Naive thymus-derived CD4-positive, alpha-beta T cell (primary cell): Measurements from ENCODE around the gene SLC38A1. TPM values are rescaled to one million over a fixed set of nuclear protein-coding genes. Genes with fewer than 3 reads are reported as not detected.

Source experiments
- ATAC-seq: fragments of 150-1000 bp; cut with Tn5 transposase; 2 replicates; pipeline ENCODE4 v1.10.0; 2021; ENCODE audit warnings: mild to moderate bottlenecking, moderate library complexity
- CTCF ChIA-PET: fragments of 350-600 bp; sonication (Branson Sonifier 250); formaldehyde crosslinking; loops from one replicate; lab custom pipeline; 2021; ENCODE audit warnings: antibody characterized with exemption; lab: Charles Lee
- POLR2A ChIA-PET: fragments of 350-600 bp; sonication (Branson Sonifier 250); formaldehyde crosslinking; loops from one replicate; lab custom pipeline; 2021; ENCODE audit warnings: antibody characterized with exemption, inconsistent platforms; lab: Charles Lee
- DNase-seq, 9 donors: peaks; one replicate each; pipeline versions ENCODE4 v3.0.0 to v3.0.0-alpha.2; 2020 to 2022; ENCODE audit warnings: mixed read lengths in 1 of 9
- H3K27ac ChIP-seq: one replicate; pipeline ENCODE4 v1.7.0; 2013; ENCODE audit warnings: mild to moderate bottlenecking, low read depth, low read length, moderate library complexity
- H3K27me3 ChIP-seq, 2 donors: one replicate each; pipeline ENCODE4 v1.7.0; 2013; ENCODE audit warnings: low read length in 2 of 2, mild to moderate bottlenecking in 2 of 2, moderate library complexity in 2 of 2; ENCODE audit not compliant: control insufficient read depth in 2 of 2, insufficient read depth in 2 of 2
- H3K36me3 ChIP-seq, 3 experiments: 1 replicate in 2 of 3; 2 replicates in 1 of 3; pipeline ENCODE4 v1.7.0; 2013; ENCODE audit warnings: low read length in 3 of 3, mild to moderate bottlenecking in 3 of 3, moderate library complexity in 1 of 3; ENCODE audit not compliant: insufficient read depth in 3 of 3, control insufficient read depth in 2 of 3
- H3K4me1 ChIP-seq, 2 donors: one replicate each; pipeline ENCODE4 v1.7.0; 2013; ENCODE audit warnings: low read length in 2 of 2, mild to moderate bottlenecking in 2 of 2, moderate library complexity in 1 of 2; ENCODE audit not compliant: control insufficient read depth in 2 of 2, insufficient read depth in 2 of 2
- H3K4me3 ChIP-seq: 2 replicates; pipeline ENCODE4 v1.7.0; 2013; ENCODE audit warnings: mild to moderate bottlenecking, low read length
- H3K9me3 ChIP-seq, 3 experiments: 1 replicate in 2 of 3; 2 replicates in 1 of 3; pipeline ENCODE4 v1.7.0; 2013; ENCODE audit warnings: low read length in 3 of 3; ENCODE audit not compliant: control insufficient read depth in 2 of 3
- H3K27ac Mint-ChIP-seq, 9 donors: one replicate each; pipeline ENCODE4 v1.8.0; 2020 to 2022; ENCODE audit warnings: mixed read lengths in 9 of 9, mild to moderate bottlenecking in 8 of 9, moderate library complexity in 5 of 9, inconsistent platforms in 2 of 9
- H3K27me3 Mint-ChIP-seq, 5 donors: one replicate each; pipeline ENCODE4 v1.8.0; 2021 to 2022; ENCODE audit warnings: mixed read lengths in 5 of 5, mild to moderate bottlenecking in 1 of 5
- H3K36me3 Mint-ChIP-seq, 5 donors: one replicate each; pipeline ENCODE4 v1.8.0; 2020 to 2022; ENCODE audit warnings: mixed read lengths in 5 of 5, mild to moderate bottlenecking in 3 of 5, inconsistent platforms in 1 of 5
- H3K4me1 Mint-ChIP-seq, 7 donors: one replicate each; pipeline ENCODE4 v1.8.0; 2020 to 2022; ENCODE audit warnings: mixed read lengths in 7 of 7, mild to moderate bottlenecking in 3 of 7, inconsistent platforms in 1 of 7
- H3K4me3 Mint-ChIP-seq, 10 donors: one replicate each; pipeline ENCODE4 v1.8.0; 2020 to 2022; ENCODE audit warnings: mild to moderate bottlenecking in 10 of 10, mixed read lengths in 10 of 10, moderate library complexity in 6 of 10, inconsistent platforms in 2 of 10
- H3K9me3 Mint-ChIP-seq, 11 donors: one replicate each; pipeline ENCODE4 v1.8.0; 2020 to 2022; ENCODE audit warnings: mixed read lengths in 11 of 11, mild to moderate bottlenecking in 4 of 11, inconsistent platforms in 1 of 11, moderate library complexity in 1 of 11
- intact Hi-C, 2 donors: fragments of 100-400 bp; cut with micrococcal nuclease; formaldehyde crosslinking; loops; one replicate each; pipeline ENCODE4 v1.15.1; 2023
- polyA plus RNA-seq, 2 donors: library from polyadenylated mRNA; unstranded; fragments of 300-500 nt; fragmentation: Illumina TruSeq; gene quantifications; one replicate each; pipeline ENCODE4 v1.2.3, GENCODE V29; 2021
- total RNA-seq, 6 experiments: library from RNA in 5 of 6; stranded (reverse) in 5 of 6; gene quantifications; 1 replicate in 5 of 6; 2 replicates in 1 of 6; pipeline ENCODE4 v1.2.3 and lab custom pipeline; 2021 to 2026

The SLC38A1 gene
- total and polyA plus RNA-seq, 7 experiments from 2014 or later = 172 to 283 (median 249) TPM

DNA sequence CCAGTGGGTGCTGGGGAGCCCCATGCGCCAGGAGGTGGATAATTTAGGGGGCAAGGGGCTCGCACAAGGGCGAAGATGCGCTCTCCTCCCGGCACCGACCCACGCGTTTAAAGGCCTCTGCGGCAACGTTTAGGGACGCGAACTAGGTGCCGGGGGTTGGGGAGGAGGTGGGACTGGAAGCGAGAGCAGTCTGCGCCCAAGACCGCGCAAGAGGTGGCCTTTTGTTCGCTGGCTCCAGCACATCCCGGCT is 1.3 kb downstream of the SLC38A1 start:
- peak overlapping the region; percentile 93 for H3K4me3 ChIP-seq
- ChIA-PET CTCF (no interaction called here), POLR2A (interaction anchor here (1.9 to 6.6 kb wide), 6 partner anchors 14 to 948 kb away, joined by 5 to 303 read pairs (median 60); no protein-coding TSS in a partner anchor)
- no peak overlapping the region for H3K27ac Mint-ChIP-seq
- no peaks in the 10 kb centered on the region for H3K27me3 ChIP-seq
- peak in 2 of 9 donors; percentile 21 to 49 for DNase-seq
- peaks cover 47 to 52% of the 10 kb centered on the region in 2 donors for H3K4me1 ChIP-seq
- peaks cover 16 to 37% (median 26%) of the 10 kb centered on the region in 7 donors for H3K4me1 Mint-ChIP-seq
- peaks cover 0 to 19% (median 5%) of the 10 kb centered on the region in 5 donors for H3K36me3 Mint-ChIP-seq
- H3K9me3 Mint-ChIP-seq = peaks cover 0 to 3% (median 0%) of the 10 kb centered on the region in 11 donors
- H3K27me3 Mint-ChIP-seq = no peaks in the 10 kb centered on the region
- H3K4me3 Mint-ChIP-seq = no peak overlapping the region
- intact Hi-C loops = loop anchor here (1.0 to 10.0 kb wide), 14 partner anchors 9 to 1440 kb away; partner anchors contain the start of genes ANO6 (in 1 of the 2), ARID2 (in 1 of the 2), RPAP3 (in 1 of the 2) and SCAF11 (in 1 of the 2)
- no peaks in the 10 kb centered on the region for H3K9me3 ChIP-seq
- peak overlapping the region; percentile 98 for H3K27ac ChIP-seq
- peaks cover 0 to 26% (median 0%) of the 10 kb centered on the region in 3 experiments for H3K36me3 ChIP-seq
- ATAC-seq = no peak

DNA sequence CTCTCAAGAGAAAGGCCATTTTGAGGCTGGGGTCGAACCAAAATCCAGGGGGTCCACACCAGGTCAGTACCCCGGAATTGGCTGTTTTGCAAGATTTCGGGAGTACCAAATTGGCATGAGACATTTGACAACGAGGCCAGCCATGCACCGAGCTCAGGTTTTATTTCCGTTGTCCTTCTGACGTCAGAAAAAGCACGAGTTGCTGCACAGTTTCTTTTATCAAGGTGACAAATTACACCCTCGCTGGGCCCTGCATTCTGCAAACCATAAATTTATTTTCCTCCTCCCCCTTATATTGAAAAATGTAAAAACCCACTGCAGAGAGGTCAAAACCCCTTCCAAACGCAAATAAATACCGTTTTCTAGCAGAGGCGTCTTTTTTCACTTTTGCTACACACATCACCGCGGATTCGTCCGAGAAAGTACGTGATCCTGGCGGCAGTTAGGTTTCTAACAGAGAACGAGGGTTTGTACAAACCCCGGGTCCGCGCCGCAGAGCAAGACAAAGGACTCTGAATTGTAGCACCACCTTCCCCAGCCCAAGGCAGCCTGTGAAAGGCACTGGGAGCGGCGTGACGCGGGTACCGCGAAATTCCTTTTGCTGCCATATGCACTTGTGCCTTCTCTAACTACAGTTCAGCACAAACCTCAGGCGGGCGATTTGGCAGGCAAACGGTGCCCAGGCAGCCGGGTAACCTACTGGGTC is 1.8 kb downstream of the SLC38A1 start:
- H3K36me3 Mint-ChIP-seq = peaks cover 0 to 18% (median 5%) of the 10 kb centered on the region in 5 donors
- H3K4me1 ChIP-seq = peaks cover 52 to 55% of the 10 kb centered on the region in 2 donors
- H3K4me3 Mint-ChIP-seq = no peak overlapping the region
- POLR2A ChIA-PET = interaction anchor here (0.7 to 1.9 kb wide), 29 partner anchors 10 to 1552 kb away, joined by 3 to 31 read pairs (median 4); partner anchors contain the start of genes ARID2 and RPAP3
- H3K9me3 Mint-ChIP-seq = peaks cover 0 to 3% (median 0%) of the 10 kb centered on the region in 11 donors
- H3K27ac ChIP-seq = peak overlapping the region; percentile 98
- ATAC-seq (peak; percentile 68), DNase-seq (peak; percentile 34 to 88 (median 84))
- H3K4me1 Mint-ChIP-seq = peaks cover 16 to 37% (median 21%) of the 10 kb centered on the region in 7 donors
- no peaks in the 10 kb centered on the region for H3K27me3 Mint-ChIP-seq
- no peak overlapping the region for H3K27ac Mint-ChIP-seq
- peak overlapping the region; percentile 93 for H3K4me3 ChIP-seq
- CTCF ChIA-PET = interaction anchor here (0.6 to 1.6 kb wide), 6 partner anchors 11 to 107 kb away, joined by 3 to 7 read pairs (median 4); no protein-coding TSS in a partner anchor
- no peaks in the 10 kb centered on the region for H3K27me3 ChIP-seq
- intact Hi-C loops = loop anchor here (1.0 to 10.0 kb wide), 14 partner anchors 9 to 1440 kb away; partner anchors contain the start of genes ANO6 (in 1 of the 2), ARID2 (in 1 of the 2), RPAP3 (in 1 of the 2) and SCAF11 (in 1 of the 2)
- no peaks in the 10 kb centered on the region for H3K9me3 ChIP-seq
- H3K36me3 ChIP-seq = peaks cover 0 to 26% (median 0%) of the 10 kb centered on the region in 3 experiments

DNA sequence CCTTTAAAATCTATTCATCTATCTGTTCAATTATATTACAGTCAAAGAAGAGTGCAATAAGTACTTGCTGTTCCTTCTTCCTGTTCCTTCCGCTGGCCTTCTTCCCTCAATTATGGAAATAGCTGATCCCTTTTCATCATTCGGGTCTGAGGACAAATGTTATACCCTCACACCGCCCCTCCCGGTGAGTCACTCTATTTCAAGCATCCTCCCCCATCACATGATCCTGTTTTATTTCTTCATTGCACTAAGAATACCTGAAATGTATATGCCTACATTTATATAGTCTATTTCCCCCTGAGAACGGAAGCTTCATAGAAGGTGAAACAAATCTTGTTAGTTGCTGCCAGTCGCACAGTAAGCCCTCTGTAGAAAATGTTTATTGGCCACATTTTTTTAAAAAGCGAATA is 2.5 kb downstream of the SLC38A1 start:
- no peak overlapping the region for H3K4me3 Mint-ChIP-seq
- Histone ChIP-seq H3K4me1 (peaks cover 58% of the 10 kb centered on the region in 2 donors), H3K27me3 (no peaks in the 10 kb centered on the region), H3K9me3 (no peaks in the 10 kb centered on the region), H3K36me3 (peaks cover 0 to 26% (median 0%) of the 10 kb centered on the region in 3 experiments), H3K27ac (peak overlapping the region; percentile 98), H3K4me3 (peak overlapping the region; percentile 93)
- no peaks in the 10 kb centered on the region for H3K27me3 Mint-ChIP-seq
- intact Hi-C loops = loop anchor here (2.0 to 10.0 kb wide), 10 partner anchors 14 to 1441 kb away; partner anchors contain the start of genes ANO6 (in 1 of the 2), ARID2 (in 1 of the 2) and RPAP3 (in 1 of the 2)
- peaks cover 14 to 34% (median 14%) of the 10 kb centered on the region in 7 donors for H3K4me1 Mint-ChIP-seq
- H3K27ac Mint-ChIP-seq = no peak overlapping the region
- peak in 3 of 9 donors; percentile 53 to 73 (median 55) for DNase-seq
- peaks cover 0 to 19% (median 5%) of the 10 kb centered on the region in 5 donors for H3K36me3 Mint-ChIP-seq
- POLR2A ChIA-PET = interaction anchor here (0.7 to 1.9 kb wide), 30 partner anchors 10 to 1552 kb away, joined by 3 to 31 read pairs (median 4); partner anchors contain the start of genes ARID2 and RPAP3
- peaks cover 0 to 3% (median 0%) of the 10 kb centered on the region in 11 donors for H3K9me3 Mint-ChIP-seq
- CTCF ChIA-PET = interaction anchor here (0.6 to 1.6 kb wide), 6 partner anchors 11 to 106 kb away, joined by 3 to 7 read pairs (median 4); no protein-coding TSS in a partner anchor
- ATAC-seq = peak; percentile 26

DNA sequence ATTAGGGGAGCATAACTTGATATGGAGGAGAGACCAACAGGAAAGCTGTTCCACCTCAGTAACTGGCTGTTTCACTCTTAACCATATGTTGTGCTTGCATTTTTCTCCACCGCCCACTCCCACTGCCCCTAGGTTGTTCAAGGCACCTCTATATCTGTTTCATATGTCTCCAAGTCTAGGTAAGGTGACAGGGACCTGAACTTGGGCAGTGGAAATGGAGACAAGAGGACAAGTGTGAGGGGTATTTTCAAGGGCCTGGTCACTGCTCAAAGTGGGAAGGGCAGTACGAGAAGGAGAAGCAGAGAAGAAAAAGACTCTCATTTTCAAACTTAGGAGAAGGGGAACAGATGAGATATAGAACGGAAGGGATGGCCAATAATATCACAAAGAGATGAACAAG is 3.1 kb downstream of the SLC38A1 start:
- Mint-ChIP-seq H3K27me3 (no peaks in the 10 kb centered on the region), H3K36me3 (peaks cover 0 to 19% (median 5%) of the 10 kb centered on the region in 5 donors), H3K9me3 (peaks cover 0 to 3% (median 0%) of the 10 kb centered on the region in 11 donors), H3K4me3 (no peak overlapping the region), H3K27ac (no peak overlapping the region), H3K4me1 (peaks cover 7 to 28% (median 9%) of the 10 kb centered on the region in 7 donors)
- peak overlapping the region; percentile 98 for H3K27ac ChIP-seq
- H3K9me3 ChIP-seq = no peaks in the 10 kb centered on the region
- peak in 1 of 9 donors; percentile 36 for DNase-seq
- CTCF ChIA-PET = interaction anchor here (1.5 to 1.6 kb wide), 3 partner anchors 10 to 56 kb away, joined by 3 to 7 read pairs (median 4); no protein-coding TSS in a partner anchor
- peaks cover 58 to 61% of the 10 kb centered on the region in 2 donors for H3K4me1 ChIP-seq
- H3K27me3 ChIP-seq = no peaks in the 10 kb centered on the region
- intact Hi-C loops = loop anchor here (2.0 to 10.0 kb wide), 10 partner anchors 13 to 1442 kb away; partner anchors contain the start of genes ANO6 (in 1 of the 2), ARID2 (in 1 of the 2) and RPAP3 (in 1 of the 2)
- peaks cover 0 to 26% (median 0%) of the 10 kb centered on the region in 3 experiments for H3K36me3 ChIP-seq
- POLR2A ChIA-PET = interaction anchor here (0.8 to 6.0 kb wide), 15 partner anchors 9 to 113 kb away, joined by 3 to 31 read pairs (median 5); no protein-coding TSS in a partner anchor
- ATAC-seq = no peak
- peak overlapping the region; percentile 93 for H3K4me3 ChIP-seq

DNA sequence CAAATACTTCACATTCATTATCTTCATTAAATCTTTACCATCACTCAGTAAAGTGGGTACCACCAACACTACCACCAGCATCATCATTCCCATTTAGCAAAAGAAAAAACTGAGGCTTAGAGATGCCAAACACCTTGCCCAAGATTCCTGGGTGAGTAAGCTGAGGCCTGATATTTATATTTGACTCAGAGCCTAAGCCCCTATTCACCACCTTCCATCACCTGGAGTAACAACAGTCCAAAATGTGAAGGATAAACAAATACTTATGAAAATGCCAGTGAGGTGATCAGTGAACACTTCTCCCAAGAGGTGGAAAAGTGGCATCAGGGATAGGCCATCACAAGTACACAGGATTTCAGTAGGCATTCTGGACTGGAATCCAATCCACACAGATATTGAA is 3.7 kb downstream of the SLC38A1 start:
- DNase-seq (no peak), ATAC-seq (no peak)
- peaks cover 58 to 60% of the 10 kb centered on the region in 2 donors for H3K4me1 ChIP-seq
- H3K27me3 Mint-ChIP-seq = no peaks in the 10 kb centered on the region
- peaks cover under 1 to 21% (median 2%) of the 10 kb centered on the region in 7 donors for H3K4me1 Mint-ChIP-seq
- H3K9me3 ChIP-seq = no peaks in the 10 kb centered on the region
- peaks cover 0 to 19% (median 5%) of the 10 kb centered on the region in 5 donors for H3K36me3 Mint-ChIP-seq
- H3K27ac Mint-ChIP-seq = no peak overlapping the region
- H3K36me3 ChIP-seq = peaks cover 0 to 26% (median 0%) of the 10 kb centered on the region in 3 experiments
- H3K4me3 ChIP-seq = peak overlapping the region; percentile 93
- CTCF ChIA-PET = no interaction called here
- POLR2A ChIA-PET = interaction anchor here (1.6 to 6.0 kb wide), 2 partner anchors 47 to 55 kb away, joined by 5 to 30 read pairs; no protein-coding TSS in a partner anchor
- no peaks in the 10 kb centered on the region for H3K27me3 ChIP-seq
- intact Hi-C loops = loop anchor here (5.0 to 10.0 kb wide), 7 partner anchors 110 to 1442 kb away; partner anchors contain the start of genes ANO6 (in 1 of the 2) and RPAP3 (in 1 of the 2)
- peak overlapping the region; percentile 98 for H3K27ac ChIP-seq
- peaks cover 0 to 3% (median 0%) of the 10 kb centered on the region in 11 donors for H3K9me3 Mint-ChIP-seq
- no peak overlapping the region for H3K4me3 Mint-ChIP-seq
